GM21576 (cell line): ENCODE data around the gene TBCCD1.
"Not testable (repeated sequence)": the region's sequence is repeated elsewhere in the genome, so short reads cannot be mapped to it uniquely, and the experiment has no call there.

Source experiments
- ATAC-seq: cut with Tn5 transposase; IDR thresholded peaks from one replicate; pipeline ENCODE4 v1.9.1; 2021; ENCODE audit warnings: mild to moderate bottlenecking, moderate library complexity; ENCODE audit not compliant: unreplicated experiment

TBCCD1 gene

DNA sequence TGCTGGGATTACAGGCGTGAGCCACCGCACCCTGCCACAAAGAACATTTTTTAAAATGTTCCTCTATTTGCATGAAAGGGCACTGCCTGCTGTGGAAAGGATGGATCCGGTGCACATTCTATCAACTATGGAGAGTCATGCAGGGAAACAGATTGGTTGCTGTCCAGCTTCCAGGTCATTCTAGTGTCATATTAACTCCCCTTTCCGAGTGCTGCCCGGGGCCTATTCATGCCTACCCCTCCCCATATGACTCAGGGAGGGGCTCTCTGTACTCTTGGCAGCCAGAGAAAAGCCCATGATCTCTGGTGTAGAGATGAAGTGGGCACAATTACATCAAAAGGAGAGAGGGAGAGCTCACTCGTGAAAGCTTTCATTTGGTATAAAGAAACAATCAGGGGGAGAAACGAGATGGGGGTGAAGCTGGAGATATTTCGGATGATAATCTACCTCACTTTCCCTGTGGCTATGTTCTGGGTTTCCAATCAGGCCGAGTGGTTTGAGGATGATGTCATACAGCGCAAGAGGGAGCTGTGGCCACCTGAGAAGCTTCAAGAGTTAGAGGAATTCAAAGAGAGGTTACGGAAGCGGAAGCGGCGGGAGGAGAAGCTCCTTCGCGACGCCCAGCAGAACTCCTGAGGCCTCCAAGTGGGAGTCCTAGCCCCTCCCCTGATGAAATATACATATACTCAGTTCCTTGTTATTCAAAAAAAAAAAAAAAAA, 29.6 kb upstream of the TBCCD1 start:
- ATAC-seq: no peak

DNA sequence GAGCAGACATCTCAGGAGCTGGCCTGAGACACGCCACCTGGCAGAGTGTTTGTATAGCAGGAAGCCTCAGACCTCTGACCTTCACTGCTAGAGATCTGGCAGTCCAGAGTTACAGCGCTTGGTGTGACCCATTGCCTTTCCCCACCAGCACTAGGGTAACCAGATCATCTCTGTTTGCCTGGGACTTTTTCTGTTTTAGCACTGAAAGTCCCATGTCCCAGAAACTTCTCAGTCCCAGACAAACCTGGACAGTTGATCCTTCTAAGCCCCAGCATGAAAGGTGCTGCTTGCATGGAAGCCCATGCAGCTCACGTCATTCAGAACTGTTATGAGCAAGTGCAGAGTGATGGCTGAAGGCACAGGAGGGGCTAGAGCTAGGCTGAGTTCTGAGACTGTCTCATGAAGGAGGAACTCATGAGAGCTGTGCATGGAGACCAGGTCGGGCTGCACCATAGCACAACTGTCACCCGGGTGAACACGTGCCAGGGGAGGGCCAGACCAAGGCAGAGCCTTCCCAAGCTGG, 27.5 kb upstream of the TBCCD1 start:
- no peak for ATAC-seq

DNA sequence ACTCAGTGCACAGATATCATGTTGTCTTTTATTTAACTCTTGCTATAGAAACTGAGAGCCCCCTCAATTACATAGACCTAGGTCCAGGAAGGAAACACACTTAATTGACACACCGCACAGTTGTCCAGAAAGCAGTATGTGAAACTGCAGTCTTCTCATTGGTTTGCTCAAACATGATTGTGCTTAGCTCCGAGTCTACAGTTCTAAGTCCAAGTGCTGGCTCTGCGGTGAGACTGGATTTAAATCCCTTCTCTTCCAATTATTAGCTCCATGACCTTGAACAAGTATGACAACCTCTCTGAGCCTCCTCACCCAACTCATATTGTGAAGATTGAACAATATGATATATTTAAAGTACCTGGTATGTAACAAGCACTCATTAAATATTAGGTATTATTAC, 26.7 kb upstream of the TBCCD1 start:
- no peak for ATAC-seq

- no peak for ATAC-seq
Measured at GRCh38 chr3:186592682-186593081, 25.5 kb upstream of the TBCCD1 start.

- no peak for ATAC-seq
Measured at GRCh38 chr3:186590580-186591295, 23.6 kb upstream of the TBCCD1 start.

GRCh38 chr3:186589856-186590579, 22.9 kb upstream of the TBCCD1 start:
- no peak for ATAC-seq

DNA sequence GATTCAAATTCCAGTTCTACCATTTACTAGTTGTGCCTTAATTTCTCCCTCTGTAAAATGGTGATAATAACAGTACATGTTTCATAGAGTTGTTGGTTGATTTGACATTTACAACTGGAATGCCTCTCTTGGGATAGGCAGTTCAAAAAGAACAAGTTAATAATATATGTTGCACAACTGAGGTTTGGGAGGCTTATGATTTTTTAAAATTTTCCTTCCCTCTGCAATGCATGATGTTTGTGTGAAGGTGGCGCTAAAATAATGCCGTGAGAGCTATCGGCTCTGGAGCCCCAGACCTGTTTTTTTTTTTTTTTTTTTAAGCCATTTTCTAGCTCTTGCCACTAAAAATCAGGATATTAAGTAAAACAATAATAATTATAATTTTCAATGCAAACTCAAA, 22.0 kb upstream of the TBCCD1 start:
- ATAC-seq: no peak

DNA sequence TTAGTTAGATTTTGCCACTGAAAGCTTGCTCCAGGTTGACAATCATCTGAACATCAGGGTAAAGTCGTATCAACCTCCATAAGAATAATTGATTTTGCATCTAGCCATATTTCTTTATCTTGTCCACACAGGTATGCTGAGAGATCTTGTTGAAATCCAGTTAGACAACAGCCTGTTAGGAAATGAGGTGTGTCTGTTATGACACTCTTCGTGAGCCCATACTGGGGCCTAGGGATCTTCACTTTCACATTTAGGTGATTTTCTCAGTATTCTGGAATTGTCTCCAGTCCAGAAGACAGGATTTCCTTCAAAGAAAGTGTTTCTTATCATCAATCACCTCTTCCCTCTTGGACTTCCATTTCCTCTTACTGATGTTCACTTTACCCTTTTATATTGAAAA, 21.5 kb upstream of the TBCCD1 start:
- no peak for ATAC-seq

DNA sequence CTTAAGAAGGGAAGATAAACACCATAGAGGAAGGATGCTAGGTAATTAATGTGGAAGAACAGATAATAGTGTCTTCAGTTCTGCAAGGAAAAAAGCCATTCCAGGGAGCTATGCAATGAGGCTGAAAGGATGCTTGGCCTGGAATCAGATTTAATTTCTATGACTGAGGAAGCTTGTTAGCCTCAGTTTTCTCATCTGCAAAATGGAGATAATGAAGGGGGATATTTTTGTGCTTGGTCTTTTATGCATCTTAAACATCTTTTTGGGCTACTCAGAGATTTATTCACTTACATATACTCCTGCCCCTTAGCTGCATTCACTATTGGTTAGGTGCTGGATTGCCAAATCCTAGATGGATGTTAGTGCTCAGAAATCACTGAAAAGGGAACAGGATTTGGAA, 20.0 kb upstream of the TBCCD1 start:
- ATAC-seq: no peak

DNA sequence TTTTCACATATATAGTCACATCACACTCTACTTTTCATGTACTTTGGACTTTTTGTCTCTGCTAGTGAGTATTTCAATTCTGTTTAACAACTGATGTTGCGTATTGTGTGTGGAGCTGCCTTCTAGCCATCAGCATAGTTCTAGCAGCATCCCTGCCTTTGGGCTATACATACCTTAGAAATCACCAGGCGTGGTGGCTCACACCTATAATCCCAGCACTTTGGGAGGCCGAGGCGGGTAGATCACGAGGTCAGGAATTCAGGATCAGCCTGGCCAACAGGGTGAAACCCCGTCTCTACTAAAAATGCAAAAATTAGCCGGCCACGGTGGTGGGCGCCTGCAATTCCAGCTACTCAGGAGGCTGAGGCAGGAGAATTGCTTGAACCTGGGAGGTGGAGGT, 19.1 kb upstream of the TBCCD1 start:
- ATAC-seq: not testable (repeated sequence)

- ATAC-seq: no peak
Measured at GRCh38 chr3:186583831-186584230, 16.7 kb upstream of the TBCCD1 start.

DNA sequence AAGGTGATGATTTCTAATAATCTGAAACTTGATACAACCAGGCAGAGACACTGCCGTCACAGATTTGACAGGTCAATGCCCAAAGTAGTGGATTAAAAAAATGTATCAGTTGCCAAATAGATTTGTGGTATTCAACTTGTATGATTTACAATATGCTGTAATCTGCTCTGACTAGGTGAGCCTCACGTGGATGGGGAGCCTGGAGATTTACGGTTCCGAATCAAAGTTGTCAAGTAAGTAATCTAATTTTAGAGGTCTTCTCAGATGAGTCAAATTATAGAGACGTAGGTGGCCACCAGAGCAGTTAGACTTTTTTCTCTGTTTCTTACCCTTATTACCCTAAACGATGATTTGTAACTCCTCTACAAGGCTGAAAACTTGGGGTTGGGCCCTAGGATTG, 15.4 kb upstream of the TBCCD1 start:
- ATAC-seq: no peak

DNA sequence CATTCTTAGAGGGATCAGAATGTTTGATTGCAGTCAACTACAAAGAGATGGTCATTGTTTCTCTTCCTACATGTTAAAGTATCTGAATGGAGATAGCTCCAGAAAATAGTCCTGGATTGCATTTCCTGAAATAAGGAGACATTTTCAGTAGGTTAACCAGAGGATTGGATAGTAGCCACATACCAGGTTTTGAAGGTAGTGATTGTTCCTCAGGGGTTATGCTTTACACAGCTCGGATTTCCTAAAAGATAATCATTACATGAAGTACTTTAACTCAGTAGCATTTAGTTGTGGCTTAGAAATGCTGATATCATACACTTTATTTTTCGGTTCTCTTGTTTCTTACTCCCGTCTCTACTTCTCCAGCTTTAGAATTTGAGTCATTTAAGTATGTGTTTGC, 13.6 kb upstream of the TBCCD1 start:
- ATAC-seq: no peak

- ATAC-seq: no peak
Measured at GRCh38 chr3:186577521-186577920, 10.4 kb upstream of the TBCCD1 start.

DNA sequence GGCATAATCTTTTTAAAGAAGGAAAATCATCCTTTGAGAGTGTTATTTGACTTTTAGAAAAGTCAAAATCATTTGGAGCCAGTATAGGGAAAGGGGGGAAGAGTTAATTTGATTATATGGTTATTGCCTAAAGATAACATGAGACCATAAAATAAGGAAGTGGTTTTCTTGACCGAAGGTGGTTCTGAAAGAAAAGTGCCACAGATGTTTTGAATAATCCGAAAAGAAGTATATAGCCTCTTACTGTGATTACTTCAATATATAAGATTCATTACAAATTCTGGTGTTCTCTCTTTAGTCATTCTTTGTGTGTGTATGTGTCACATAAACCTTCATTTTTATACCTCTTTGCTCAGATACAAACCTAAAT, 4.5 kb upstream of the TBCCD1 start:
- no peak for ATAC-seq

GRCh38 chr3:186570941-186571643, 4.0 kb upstream of the TBCCD1 start:
- ATAC-seq: no peak

DNA sequence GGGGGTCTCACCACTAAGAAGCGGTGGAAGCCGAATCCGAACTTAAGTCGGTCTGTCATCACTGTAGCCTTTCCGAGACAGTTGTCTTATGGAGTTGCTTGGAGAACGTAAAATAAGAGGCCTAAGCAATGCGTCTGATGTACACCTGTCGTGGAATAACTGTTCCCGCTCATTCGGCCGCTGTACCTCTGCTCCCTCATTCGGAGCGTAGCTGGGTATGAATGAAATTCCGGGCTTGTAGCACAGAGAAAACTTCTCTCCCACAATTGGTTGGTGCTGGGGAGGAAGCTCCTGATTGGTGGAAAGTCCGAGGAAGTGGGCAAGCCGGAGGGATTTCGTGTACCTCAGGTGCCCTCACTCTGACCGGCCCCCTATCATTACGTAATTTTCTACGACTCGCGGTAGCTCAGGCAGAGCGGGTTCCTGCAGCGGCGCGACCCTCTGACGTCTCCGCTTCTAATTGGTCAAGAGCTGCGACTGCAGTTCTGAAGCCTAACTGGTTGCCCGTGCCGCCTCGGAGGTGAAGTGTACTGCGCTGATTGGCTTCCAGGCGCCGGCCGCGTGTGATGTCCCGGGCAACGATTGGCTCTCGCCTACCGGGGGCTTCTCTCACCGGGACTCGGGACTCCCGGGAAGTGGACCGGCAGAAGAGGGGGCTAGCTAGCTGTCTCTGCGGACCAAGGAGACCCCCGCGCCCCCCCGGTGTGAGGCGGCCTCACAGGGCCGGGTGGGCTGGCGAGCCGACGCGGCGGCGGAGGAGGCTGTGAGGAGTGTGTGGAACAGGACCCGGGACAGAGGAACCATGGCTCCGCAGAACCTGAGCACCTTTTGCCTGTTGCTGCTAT, 3.2 kb upstream of the TBCCD1 start, which contains the start of gene DNAJB11:
Gene DNAJB11 (plus strand): TSS at position 625 of the 845 bp plus-strand sequence. CDS start 178 bp downstream, at position 803.
- peak; percentile 84 for ATAC-seq

GRCh38 chr3:186569779-186570095, 2.6 kb upstream of the TBCCD1 start:
- ATAC-seq: no peak

DNA sequence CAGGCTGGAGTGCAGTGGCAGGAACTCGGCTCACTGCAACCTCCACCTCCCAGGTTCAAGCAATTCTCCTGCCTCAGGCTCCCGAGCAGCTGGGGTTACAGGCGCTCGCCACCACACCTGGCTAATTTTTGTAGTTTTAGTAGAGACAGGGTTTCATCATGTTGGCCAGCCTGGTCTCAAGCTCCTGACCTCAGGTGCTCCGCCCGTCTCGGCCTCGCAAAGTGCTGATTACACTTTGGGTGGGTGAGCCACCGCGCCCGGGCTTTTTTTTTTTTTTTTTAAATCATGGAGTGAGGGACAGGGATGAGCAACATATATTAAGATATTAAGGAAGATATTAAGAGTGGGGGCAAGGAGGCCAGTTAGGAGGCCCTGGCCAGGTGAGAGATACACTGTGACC, 2.2 kb upstream of the TBCCD1 start:
- ATAC-seq: not testable (repeated sequence)

DNA sequence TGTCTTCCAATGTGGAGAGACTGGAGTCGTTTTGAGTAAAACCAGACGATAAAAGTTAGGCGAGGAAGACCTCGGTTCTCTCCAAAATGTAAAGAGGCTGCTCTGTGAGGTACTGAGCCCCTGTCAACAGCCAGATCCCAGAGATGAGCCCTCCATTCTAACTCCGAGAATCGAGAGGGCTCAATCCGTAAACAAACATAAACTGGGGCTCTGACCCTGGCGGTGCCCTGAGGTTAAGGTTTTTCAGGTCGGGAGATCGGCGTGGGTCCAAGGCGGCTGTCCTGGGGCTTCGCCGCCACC, 417 bp downstream of the TBCCD1 start:
- no peak for ATAC-seq
